ENCODE results near the gene PAM16.

GRCh38 chr16:4364196-4365013 lies 13.3 kb upstream of the PAM16 start:
- no peak for TF ChIP-seq POLR2AphosphoS5 (IDR thresholded peaks at IDR 0.05)
- no peak for TF ChIP-seq CTCF (IDR thresholded peaks at IDR 0.05; ENCODE audit: poor library complexity, severe bottlenecking)
